H1 (cell line): ENCODE results near the gene ADAM12.

Experiments
- CEBPB ChIP-seq: IDR thresholded peaks from 2 replicates; pipeline ENCODE4 v1.6.1; 2012; ENCODE audit warnings: low read depth, low read length
- CHD2 ChIP-seq: IDR thresholded peaks from 2 replicates; pipeline ENCODE4 v1.6.1; 2012; ENCODE audit warnings: low read length, improper control_type of control experiment
- CTCF ChIP-seq, 3 experiments: IDR thresholded peaks; 1 replicate in 2 of 3; 2 replicates in 1 of 3; pipeline versions ENCODE4 v1.5.1 to v1.6.1; 2011; ENCODE audit warnings: low read length in 3 of 3, mild to moderate bottlenecking in 3 of 3, inconsistent platforms in 2 of 3, low read depth in 1 of 3, moderate library complexity in 1 of 3; ENCODE audit not compliant: insufficient read depth in 1 of 3; ENCODE audit errors: control extremely low read depth in 1 of 3

- TF ChIP-seq CEBPB (no peak), CHD2 (no peak), CTCF (IDR thresholded peaks at IDR 0.05; ENCODE audit: control extremely low read depth in 1 of 3, insufficient read depth in 1 of 3, low read depth in 1 of 3, low read length in 3 of 3) (no peak)
These were observed 313.3 kb downstream of the ADAM12 start for GRCh38 chr10:126075009-126075408.
